T-cell (primary cell): ENCODE measurements around the gene PITHD1. TPM values are rescaled to one million over a fixed set of nuclear protein-coding genes. Genes with fewer than 3 reads are reported as not detected.
"Not testable (repeated sequence)": the region's sequence is repeated elsewhere in the genome, so short reads cannot be mapped to it uniquely, and the experiment has no call there.

Experiments
- ATAC-seq, 4 experiments: fragments of 200-7000 bp in 3 of 4; fragments of 150-1000 bp in 1 of 4; cut with Tn5 transposase; replicated peaks in 1 of 4; 1 replicate in 3 of 4; 2 replicates in 1 of 4; pipeline ENCODE4 v1.10.0; 2021; ENCODE audit warnings: moderate library complexity in 3 of 4, mild to moderate bottlenecking in 2 of 4, moderate number of reproducible peaks in 1 of 4
- CTCF ChIA-PET, 2 donors: fragments of 300-600 bp; sonication (Branson Sonifier 250); formaldehyde crosslinking; loops; one replicate each; lab custom pipeline; 2022; ENCODE audit warnings: antibody characterized with exemption in 2 of 2; lab: Charles Lee
- POLR2A ChIA-PET, 2 donors: fragments of 300-600 bp; sonication (Branson Sonifier 250); formaldehyde crosslinking; loops; one replicate each; lab custom pipeline; 2022; ENCODE audit warnings: antibody characterized with exemption in 2 of 2; lab: Charles Lee
- DNase-seq, 35 experiments: peaks; one replicate each; pipeline versions ENCODE4 v3.0.0 to v3.0.0-alpha.2; 2013 to 2023
- H3K27ac ChIP-seq: one replicate; pipeline ENCODE4 v1.5.1; 2013; ENCODE audit warnings: low read length
- H3K27me3 ChIP-seq, 2 experiments: replicated peaks in 1 of 2; 1 replicate in 1 of 2; 2 replicates in 1 of 2; pipeline versions ENCODE4 v1.6.1 to v1.7.0; 2013; ENCODE audit warnings: low read length in 1 of 2, mixed read lengths in 1 of 2; ENCODE audit not compliant: control insufficient read depth in 2 of 2, insufficient read depth in 2 of 2; ENCODE audit errors: extremely low read depth in 1 of 2
- H3K36me3 ChIP-seq, 2 donors: 1 replicate in 1 of 2; 2 replicates in 1 of 2; pipeline versions ENCODE4 v1.6.1 to v1.7.0; 2013; ENCODE audit warnings: low read length in 1 of 2; ENCODE audit not compliant: control insufficient read depth in 2 of 2, insufficient read depth in 1 of 2; ENCODE audit errors: extremely low read depth in 1 of 2
- H3K4me1 ChIP-seq, 2 experiments: 1 replicate in 1 of 2; 2 replicates in 1 of 2; pipeline versions ENCODE4 v1.6.1 to v1.7.0; 2013; ENCODE audit warnings: low read length in 2 of 2, mixed read lengths in 1 of 2; ENCODE audit not compliant: insufficient read depth in 2 of 2, control insufficient read depth in 1 of 2; ENCODE audit errors: extremely low read depth in 1 of 2
- H3K4me3 ChIP-seq, 2 donors: 1 replicate in 1 of 2; 2 replicates in 1 of 2; pipeline versions ENCODE4 v1.5.1 to v1.7.0; 2013; ENCODE audit warnings: mild to moderate bottlenecking in 2 of 2, low read length in 1 of 2, moderate library complexity in 1 of 2; ENCODE audit not compliant: control insufficient read depth in 1 of 2; ENCODE audit errors: extremely low read depth in 1 of 2
- H3K9me3 ChIP-seq: 2 replicates; pipeline ENCODE4 v1.7.0; 2013
- H3K27ac Mint-ChIP-seq, 2 donors: one replicate each; pipeline ENCODE4 v1.8.0; 2020 to 2021; ENCODE audit warnings: mild to moderate bottlenecking in 2 of 2, mixed read lengths in 2 of 2
- H3K27me3 Mint-ChIP-seq, 2 donors: one replicate each; pipeline ENCODE4 v1.8.0; 2021 to 2022; ENCODE audit warnings: mixed read lengths in 2 of 2
- H3K36me3 Mint-ChIP-seq: one replicate; pipeline ENCODE4 v1.8.0; 2021; ENCODE audit warnings: mixed read lengths
- H3K4me1 Mint-ChIP-seq, 3 donors: one replicate each; pipeline ENCODE4 v1.8.0; 2020 to 2022; ENCODE audit warnings: mixed read lengths in 3 of 3, mild to moderate bottlenecking in 1 of 3
- H3K4me3 Mint-ChIP-seq, 3 donors: one replicate each; pipeline ENCODE4 v1.8.0; 2020 to 2022; ENCODE audit warnings: mild to moderate bottlenecking in 3 of 3, mixed read lengths in 3 of 3, moderate library complexity in 3 of 3
- H3K9me3 Mint-ChIP-seq, 3 donors: one replicate each; pipeline ENCODE4 v1.8.0; 2020 to 2022; ENCODE audit warnings: mixed read lengths in 3 of 3
- WGBS: methylation state at CpG from one replicate; pipeline ENCODE4 v1.1.5; 2013; ENCODE audit warnings: missing lambda C conversion rate; ENCODE audit not compliant: insufficient coverage; 5-methylcytosine and 5-hydroxymethylcytosine counted together
- total RNA-seq, 35 experiments: library from RNA in 6 of 35; stranded (reverse) in 6 of 35; fragments of 120-200 nt in 1 of 35; gene quantifications; one replicate each; pipeline versions ENCODE4 v1.2.1 to v1.2.4 and lab custom pipeline; 2013 to 2026

The PITHD1 gene
- total RNA-seq, 5 donors from 2014 or later (not counting 1 experiment from before 2014, with no cell fraction given): 60.7 to 87.1 (median 70.8) TPM

DNA sequence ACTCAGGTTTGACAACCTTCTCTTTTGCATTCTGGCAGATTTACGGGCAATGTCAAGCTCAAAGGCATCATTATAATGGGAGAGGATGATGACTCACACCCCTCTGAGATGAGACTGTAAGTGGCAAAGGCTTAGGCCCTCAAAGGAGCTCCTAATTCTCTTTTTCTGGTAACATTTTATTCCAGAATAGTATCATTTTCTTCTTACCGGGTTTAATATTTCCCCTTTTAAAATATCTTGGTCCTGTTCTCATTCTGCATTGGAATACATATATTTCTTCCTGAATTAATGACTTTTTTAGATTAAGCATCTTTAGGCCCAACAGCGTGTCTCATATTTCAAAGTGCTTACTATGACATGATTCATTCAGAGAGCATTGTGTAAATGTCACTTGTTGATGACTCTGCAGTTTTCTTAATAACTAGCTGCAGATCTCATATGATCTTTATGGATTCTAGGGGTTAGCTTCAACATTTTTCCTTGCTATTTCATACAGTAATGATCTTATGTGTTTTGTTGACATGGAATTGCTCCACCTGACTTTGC is 1.7 kb downstream of the PITHD1 start:
- no peak overlapping the region for H3K4me3 ChIP-seq
- peaks cover 34 to 44% (median 43%) of the 10 kb centered on the region in 3 donors for H3K4me1 Mint-ChIP-seq

GRCh38 chr1:23783141-23783540 is 4.9 kb downstream of the PITHD1 start:
- H3K27ac ChIP-seq, H3K27me3 ChIP-seq, H3K4me3 ChIP-seq, POLR2A ChIA-PET, H3K27ac Mint-ChIP-seq, H3K9me3 ChIP-seq, DNase-seq, H3K27me3 Mint-ChIP-seq, H3K4me3 Mint-ChIP-seq, ATAC-seq, H3K9me3 Mint-ChIP-seq, CTCF ChIA-PET: not testable (repeated sequence)
- Mint-ChIP-seq H3K4me1 (peaks cover 29 to 32% (median 31%) of the 10 kb centered on the region in 3 donors), H3K36me3 (peaks cover 48% of the 10 kb centered on the region)
- H3K36me3 ChIP-seq: peaks cover 12 to 46% of the 10 kb centered on the region in 2 donors
- peaks cover 12 to 19% of the 10 kb centered on the region in 2 experiments for H3K4me1 ChIP-seq
- 100% methylated on average over 2 of the region's 11 CpGs for WGBS

More for the DNA sequence above, 1.7 kb downstream of the PITHD1 start:
- Mint-ChIP-seq H3K9me3 (no peaks in the 10 kb centered on the region), H3K4me3 (peak overlapping the region; percentile 86 to 93 (median 88)), H3K27me3 (no peaks in the 10 kb centered on the region), H3K27ac (peak overlapping the region; percentile 61 to 65), H3K36me3 (peaks cover 19% of the 10 kb centered on the region)
- Histone ChIP-seq H3K4me1 (peaks cover 16 to 31% of the 10 kb centered on the region in 2 experiments), H3K27me3 (no peaks in the 10 kb centered on the region), H3K36me3 (peaks cover 0 to 21% of the 10 kb centered on the region in 2 donors), H3K9me3 (no peaks in the 10 kb centered on the region), H3K27ac (no peak overlapping the region)
- POLR2A ChIA-PET: interaction anchor here in 1 of 2 donors (0.5 to 0.9 kb wide), 4 partner anchors 16 to 653 kb away, joined by 3 to 5 read pairs (median 3); no protein-coding TSS in a partner anchor
- no peak for ATAC-seq
- CTCF ChIA-PET: interaction anchor here (0.6 to 2.7 kb wide), 7 partner anchors 9 to 408 kb away, joined by 3 to 10 read pairs (median 3); partner anchors contain the start of genes GALE (in 1 of the 2) and LYPLA2 (in 1 of the 2)
- no CpG with 5 or more reads among the region's 3 CpGs for WGBS
- no peak for DNase-seq

DNA sequence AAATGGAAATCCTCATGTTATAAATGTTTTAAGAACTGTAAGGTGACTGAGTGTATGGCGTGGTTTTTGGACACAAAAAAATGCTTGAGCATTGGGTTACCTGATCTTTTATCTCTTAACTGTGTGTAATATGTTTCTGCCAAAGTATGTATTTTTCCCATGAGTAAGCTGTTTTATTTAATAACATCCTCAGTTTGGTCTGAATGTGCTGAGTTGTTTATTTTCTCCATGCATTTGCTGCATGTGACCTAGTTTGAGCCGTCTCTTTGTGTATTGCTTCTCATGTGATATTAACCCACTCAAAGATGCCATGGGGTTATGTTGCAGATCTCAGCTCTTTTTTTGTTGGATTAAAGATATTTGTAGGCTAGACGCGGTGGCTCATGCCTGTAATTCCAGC is 6.6 kb downstream of the PITHD1 start:
- POLR2A ChIA-PET: interaction anchor here in 1 of 2 donors (0.6 kb wide), 1 partner anchor 13 kb away, joined by 4 read pairs; no protein-coding TSS in a partner anchor
- H3K4me3 Mint-ChIP-seq: no peak overlapping the region
- Histone ChIP-seq H3K27me3 (no peaks in the 10 kb centered on the region), H3K36me3 (peaks cover 12 to 46% of the 10 kb centered on the region in 2 donors), H3K9me3 (no peaks in the 10 kb centered on the region), H3K4me1 (peaks cover 1 to 7% of the 10 kb centered on the region in 2 experiments), H3K27ac (no peak overlapping the region), H3K4me3 (no peak overlapping the region)
- H3K27ac Mint-ChIP-seq: no peak overlapping the region
- no peaks in the 10 kb centered on the region for H3K27me3 Mint-ChIP-seq
- H3K4me1 Mint-ChIP-seq: peaks cover 18 to 23% (median 22%) of the 10 kb centered on the region in 3 donors
- CTCF ChIA-PET: interaction anchor here in 1 of 2 donors (0.6 kb wide), 1 partner anchor 300 kb away, joined by 3 read pairs; no protein-coding TSS in a partner anchor
- WGBS: 80% methylated on average over 1 of the region's 4 CpGs
- H3K36me3 Mint-ChIP-seq: peaks cover 44% of the 10 kb centered on the region
- no peak for DNase-seq
- no peak for ATAC-seq
- no peaks in the 10 kb centered on the region for H3K9me3 Mint-ChIP-seq

- peaks cover 34% of the 10 kb centered on the region for H3K36me3 Mint-ChIP-seq
- H3K9me3 Mint-ChIP-seq: no peaks in the 10 kb centered on the region
- ChIA-PET POLR2A (interaction anchor here (0.7 to 1.5 kb wide), 2 partner anchors 9 kb away, joined by 4 to 10 read pairs; no protein-coding TSS in a partner anchor), CTCF (interaction anchor here in 1 of 2 donors (1.3 kb wide), 1 partner anchor 16 kb away, joined by 4 read pairs; no protein-coding TSS in a partner anchor)
- Histone ChIP-seq H3K36me3 (peaks cover 12 to 40% of the 10 kb centered on the region in 2 donors), H3K4me1 (peaks cover 0 to 22% of the 10 kb centered on the region in 2 experiments), H3K4me3 (no peak overlapping the region), H3K9me3 (no peaks in the 10 kb centered on the region), H3K27me3 (no peaks in the 10 kb centered on the region), H3K27ac (no peak overlapping the region)
- DNase-seq: no peak
- 94% methylated on average over 2 of the region's 3 CpGs for WGBS
- H3K27me3 Mint-ChIP-seq: no peaks in the 10 kb centered on the region
- no peak for ATAC-seq
- peaks cover 27 to 34% (median 31%) of the 10 kb centered on the region in 3 donors for H3K4me1 Mint-ChIP-seq
- no peak overlapping the region for H3K4me3 Mint-ChIP-seq
- H3K27ac Mint-ChIP-seq: no peak overlapping the region
Observed at GRCh38 chr1:23787701-23788100, 9.5 kb downstream of the PITHD1 start.

DNA sequence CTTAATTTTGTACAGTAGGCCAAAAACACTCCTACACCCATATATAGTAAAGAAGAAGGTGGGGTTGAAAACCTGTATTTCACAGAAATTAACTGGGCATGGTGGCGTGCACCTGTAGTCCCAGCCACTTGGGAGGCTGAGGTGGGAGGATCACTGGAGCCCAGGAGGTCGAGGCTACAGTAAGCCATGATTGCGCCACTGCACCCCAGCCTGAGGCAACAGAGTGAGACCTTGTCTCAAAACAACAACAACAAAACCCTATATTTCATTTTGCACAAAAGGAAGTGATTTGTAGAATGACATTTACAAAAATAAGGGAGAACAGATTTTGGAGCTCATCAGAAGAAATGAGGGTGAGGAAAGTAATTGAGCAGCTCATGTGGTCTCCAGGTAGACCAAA is 10.5 kb downstream of the PITHD1 start:
- Histone ChIP-seq H3K4me3 (no peak overlapping the region), H3K4me1 (peaks cover 2 to 32% of the 10 kb centered on the region in 2 experiments), H3K9me3 (no peaks in the 10 kb centered on the region), H3K27me3 (no peaks in the 10 kb centered on the region), H3K36me3 (peaks cover 12 to 47% of the 10 kb centered on the region in 2 donors), H3K27ac (no peak overlapping the region)
- POLR2A ChIA-PET: interaction anchor here (0.5 to 1.5 kb wide), 3 partner anchors 10 to 37 kb away, joined by 4 to 10 read pairs (median 7); no protein-coding TSS in a partner anchor
- no peaks in the 10 kb centered on the region for H3K9me3 Mint-ChIP-seq
- H3K27me3 Mint-ChIP-seq: no peaks in the 10 kb centered on the region
- peaks cover 34% of the 10 kb centered on the region for H3K36me3 Mint-ChIP-seq
- no CpG with 5 or more reads among the region's 3 CpGs for WGBS
- CTCF ChIA-PET: interaction anchor here in 1 of 2 donors (1.3 kb wide), 1 partner anchor 17 kb away, joined by 4 read pairs; no protein-coding TSS in a partner anchor
- peaks cover 31 to 36% (median 36%) of the 10 kb centered on the region in 3 donors for H3K4me1 Mint-ChIP-seq
- peak overlapping the region in 2 of 3 donors; percentile 48 to 83 for H3K4me3 Mint-ChIP-seq
- peak overlapping the region in 1 of 2 donors; percentile 72 for H3K27ac Mint-ChIP-seq
- DNase-seq (no peak), ATAC-seq (no peak)
